Smooth muscle cell (in vitro differentiated cells): ENCODE results near the gene PTPN9. TPM values are rescaled to one million over a fixed set of nuclear protein-coding genes. Genes with fewer than 3 reads are reported as not detected.

Source experiments
- DNase-seq: peaks from one replicate; lab custom pipeline; 2025; ENCODE audit not compliant: unreplicated experiment; lab: John Stamatoyannopoulos, UW
- H2AFZ ChIP-seq: fragments of 200-600 bp; sonication (generic); 2 replicates; pipeline ENCODE4 v1.6.0; 2016; ENCODE audit warnings: antibody characterized with exemption, low read depth, mild to moderate bottlenecking
- H3F3A ChIP-seq: fragments of 200-600 bp; sonication (generic); 2 replicates; pipeline ENCODE4 v1.6.0; 2017; ENCODE audit warnings: antibody characterized with exemption, low read depth
- H3K27ac ChIP-seq: fragments of 200-600 bp; sonication (generic); 2 replicates; pipeline ENCODE4 v1.5.1; 2016; ENCODE audit warnings: low read depth, mild to moderate bottlenecking
- H3K27me3 ChIP-seq: fragments of 200-600 bp; sonication (generic); 2 replicates; pipeline ENCODE4 v1.6.1; 2016; ENCODE audit warnings: low read depth, mild to moderate bottlenecking
- H3K36me3 ChIP-seq: fragments of 200-600 bp; sonication (generic); 2 replicates; pipeline ENCODE4 v1.5.1; 2016; ENCODE audit warnings: low read depth
- H3K4me1 ChIP-seq: fragments of 200-600 bp; sonication (generic); 2 replicates; pipeline ENCODE4 v1.5.1; 2016; ENCODE audit warnings: low read depth
- H3K4me2 ChIP-seq: fragments of 200-600 bp; sonication (generic); 2 replicates; pipeline ENCODE4 v1.6.0; 2016; ENCODE audit warnings: mild to moderate bottlenecking
- H3K4me3 ChIP-seq: fragments of 200-600 bp; sonication (generic); 2 replicates; pipeline ENCODE4 v1.5.1; 2016; ENCODE audit warnings: mild to moderate bottlenecking
- H3K79me2 ChIP-seq: fragments of 200-600 bp; sonication (generic); 2 replicates; pipeline ENCODE4 v1.6.0; 2016; ENCODE audit warnings: low read depth, mild to moderate bottlenecking
- H3K9ac ChIP-seq: fragments of 200-600 bp; sonication (generic); 2 replicates; pipeline ENCODE4 v1.6.0; 2016; ENCODE audit warnings: low read depth
- H3K9me3 ChIP-seq: fragments of 200-600 bp; sonication (generic); replicated peaks from 2 replicates; pipeline ENCODE4 v1.5.1; 2016; ENCODE audit warnings: low read depth
- H4K20me1 ChIP-seq: fragments of 200-600 bp; sonication (generic); 2 replicates; pipeline ENCODE4 v1.6.0; 2016; ENCODE audit warnings: low read depth
- CTCF ChIP-seq: fragments of 200-600 bp; sonication (generic); IDR thresholded peaks from 2 replicates; pipeline ENCODE4 v1.5.1; 2017; ENCODE audit warnings: borderline replicate concordance, mild to moderate bottlenecking, antibody characterized with exemption; ENCODE audit not compliant: insufficient read depth, poor library complexity, severe bottlenecking
- WGBS: methylation state at CpG from one replicate; pipeline ENCODE4 v1.1.7; 2016; ENCODE audit warnings: low lambda C conversion rate; 5-methylcytosine and 5-hydroxymethylcytosine counted together
- polyA plus RNA-seq: library from polyadenylated mRNA; unstranded; fragments of >200 nt; fragmentation: Nextera tagmentation; extraction: Ambion mirVana; gene quantifications from 2 replicates; pipeline ENCODE4 v1.2.1, GENCODE V29; 2016
- total RNA-seq: library from RNA; depleted of rRNA; stranded (reverse); fragments of >200 nt; gene quantifications from 2 replicates; pipeline ENCODE4 v1.2.3, GENCODE V29; 2014

PTPN9 gene
- total and polyA plus RNA-seq, 2 experiments from 2014 or later: 20.3 to 23.4 TPM

- 3% methylated on average over 13 of the region's 13 CpGs for WGBS
- no peaks in the 10 kb centered on the region for H3K36me3 ChIP-seq
- H3K4me3 ChIP-seq: peak overlapping the region; percentile 99
- H3K9ac ChIP-seq: peak overlapping the region; percentile 84
- H3K27ac ChIP-seq: peak overlapping the region; percentile 52
- no peak for TF ChIP-seq CTCF
- H3K4me2 ChIP-seq: peak overlapping the region; percentile 99
- no peaks in the 10 kb centered on the region for H3K9me3 ChIP-seq
- peaks cover 57% of the 10 kb centered on the region for H3K79me2 ChIP-seq
- DNase-seq: no peak
- peaks cover 17% of the 10 kb centered on the region for H3K4me1 ChIP-seq
- H4K20me1 ChIP-seq: peaks cover 44% of the 10 kb centered on the region
- peak overlapping the region; percentile 98 for H2AFZ ChIP-seq
- H3K27me3 ChIP-seq: no peaks in the 10 kb centered on the region
- H3F3A ChIP-seq: peaks cover 4% of the 10 kb centered on the region
Measured at GRCh38 chr15:75577401-75578172, 1.5 kb downstream of the PTPN9 start.

GRCh38 chr15:75573648-75574384 lies 5.3 kb downstream of the PTPN9 start:
- no peak overlapping the region for H3K4me2 ChIP-seq
- WGBS: 93% methylated on average over 5 of the region's 5 CpGs
- H4K20me1 ChIP-seq: peaks cover 82% of the 10 kb centered on the region
- no peak for DNase-seq
- H3K27me3 ChIP-seq: no peaks in the 10 kb centered on the region
- H3K36me3 ChIP-seq: no peaks in the 10 kb centered on the region
- H2AFZ ChIP-seq: no peak overlapping the region
- H3F3A ChIP-seq: no peaks in the 10 kb centered on the region
- no peak overlapping the region for H3K4me3 ChIP-seq
- no peaks in the 10 kb centered on the region for H3K9me3 ChIP-seq
- TF ChIP-seq CTCF: no peak
- no peak overlapping the region for H3K9ac ChIP-seq
- peaks cover 95% of the 10 kb centered on the region for H3K79me2 ChIP-seq
- peaks cover 17% of the 10 kb centered on the region for H3K4me1 ChIP-seq
- H3K27ac ChIP-seq: no peak overlapping the region

- no peak for DNase-seq
- 88% methylated on average over 8 of the region's 8 CpGs for whole genome bisulfite sequencing
- H3K9ac ChIP-seq: no peak overlapping the region
- no peaks in the 10 kb centered on the region for H3K9me3 ChIP-seq
- H4K20me1 ChIP-seq: peaks cover 96% of the 10 kb centered on the region
- no peak overlapping the region for H2AFZ ChIP-seq
- H3F3A ChIP-seq: no peaks in the 10 kb centered on the region
- no peaks in the 10 kb centered on the region for H3K27me3 ChIP-seq
- H3K27ac ChIP-seq: no peak overlapping the region
- H3K36me3 ChIP-seq: no peaks in the 10 kb centered on the region
- no peak overlapping the region for H3K4me2 ChIP-seq
- TF ChIP-seq CTCF: no peak
- no peak overlapping the region for H3K4me3 ChIP-seq
- H3K4me1 ChIP-seq: peaks cover 6% of the 10 kb centered on the region
- peaks cover 96% of the 10 kb centered on the region for H3K79me2 ChIP-seq
Measured at GRCh38 chr15:75570126-75570845, 8.8 kb downstream of the PTPN9 start.
